ENCODE results near the gene CA12.
"Not testable (repeated sequence)": the region's sequence is repeated elsewhere in the genome, so short reads cannot be mapped to it uniquely, and the experiment has no call there.

- TF ChIP-seq MYC (IDR thresholded peaks at IDR 0.05; ENCODE audit: low read depth, low read length); POLR2A (IDR thresholded peaks at IDR 0.05; ENCODE audit: low read depth, low read length); FOS (IDR thresholded peaks at IDR 0.05; ENCODE audit: borderline replicate concordance, insufficient read depth, low read length); MAX (IDR thresholded peaks at IDR 0.05; ENCODE audit: insufficient read depth, insufficient read length); POLR2AphosphoS5 (IDR thresholded peaks at IDR 0.05; ENCODE audit: insufficient read depth, low read depth, low read length); EZH2 (IDR thresholded peaks at IDR 0.05; ENCODE audit: borderline replicate concordance, low read depth, low read length, severe bottlenecking); JUN (IDR thresholded peaks at IDR 0.05; ENCODE audit: borderline replicate concordance, insufficient read depth, insufficient read length, low read depth): not testable (repeated sequence)
- TF ChIP-seq, protein P1, sequence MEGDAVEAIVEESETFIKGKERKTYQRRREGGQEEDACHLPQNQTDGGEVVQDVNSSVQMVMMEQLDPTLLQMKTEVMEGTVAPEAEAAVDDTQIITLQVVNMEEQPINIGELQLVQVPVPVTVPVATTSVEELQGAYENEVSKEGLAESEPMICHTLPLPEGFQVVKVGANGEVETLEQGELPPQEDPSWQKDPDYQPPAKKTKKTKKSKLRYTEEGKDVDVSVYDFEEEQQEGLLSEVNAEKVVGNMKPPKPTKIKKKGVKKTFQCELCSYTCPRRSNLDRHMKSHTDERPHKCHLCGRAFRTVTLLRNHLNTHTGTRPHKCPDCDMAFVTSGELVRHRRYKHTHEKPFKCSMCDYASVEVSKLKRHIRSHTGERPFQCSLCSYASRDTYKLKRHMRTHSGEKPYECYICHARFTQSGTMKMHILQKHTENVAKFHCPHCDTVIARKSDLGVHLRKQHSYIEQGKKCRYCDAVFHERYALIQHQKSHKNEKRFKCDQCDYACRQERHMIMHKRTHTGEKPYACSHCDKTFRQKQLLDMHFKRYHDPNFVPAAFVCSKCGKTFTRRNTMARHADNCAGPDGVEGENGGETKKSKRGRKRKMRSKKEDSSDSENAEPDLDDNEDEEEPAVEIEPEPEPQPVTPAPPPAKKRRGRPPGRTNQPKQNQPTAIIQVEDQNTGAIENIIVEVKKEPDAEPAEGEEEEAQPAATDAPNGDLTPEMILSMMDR (IDR thresholded peaks at IDR 0.05; ENCODE audit: extremely low read depth in 1 of 2, insufficient read depth in 1 of 2, low read depth in 1 of 2, low read length in 2 of 2) = not testable (repeated sequence)
Measured at GRCh38 chr15:63320446-63320845, 61.2 kb downstream of the CA12 start.

Measured in endothelial cell of umbilical vein (primary cell).